HepG2 (cell line): ENCODE results near the gene RSRC2. TPM values are rescaled to one million over a fixed set of nuclear protein-coding genes. Genes with fewer than 3 reads are reported as not detected.

Experiments
- ATAC-seq: fragments of 200-7000 bp; cut with Tn5 transposase; 3 replicates; pipeline ENCODE4 v1.9.1; 2020; ENCODE audit warnings: mild to moderate bottlenecking, moderate library complexity
- BruUV-seq: library from RNA; stranded (reverse); fragments of 400-500 nt; replicated peaks from 2 replicates; lab custom pipeline; 2021; lab: Mats Ljungman, UMichigan
- CTCF ChIA-PET: fragments of 300-600 bp; formaldehyde crosslinking; extraction: SDS; loops from one replicate; lab custom pipeline; 2021; ENCODE audit warnings: low total read pairs, inconsistent platforms, low intra/inter-chr PET ratio; lab: Yijun Ruan, JAX
- POLR2A ChIA-PET: fragments of 350-600 bp; sonication (Branson Sonifier 250); formaldehyde crosslinking; loops from one replicate; lab custom pipeline; 2020; ENCODE audit warnings: antibody characterized with exemption, inconsistent platforms; lab: Yijun Ruan, JAX
- DNase-seq: peaks from one replicate; pipeline ENCODE4 v3.0.0-alpha.2; 2015; ENCODE audit warnings: low spot score
- FAIRE-seq: peaks from 3 replicates; lab custom pipeline; 2011; peaks lifted over from hg19 to GRCh38; lab: Jason Lieb, UNC
- H2AFZ ChIP-seq: one replicate; pipeline ENCODE4 v1.6.1; 2011; ENCODE audit warnings: low read length, inconsistent platforms
- H3K27ac ChIP-seq: fragments of 300-600 bp; 3 replicates; pipeline ENCODE4 v1.8.0; 2011; ENCODE audit warnings: mixed run types, mild to moderate bottlenecking, mixed read lengths, low read length, inconsistent platforms; ENCODE audit not compliant: insufficient read depth; ENCODE audit errors: extremely low read length
- H3K27me3 ChIP-seq, 2 experiments: fragments of 200-600 bp in 1 of 2; 2 replicates in 1 of 2; 3 replicates in 1 of 2; pipeline versions ENCODE4 v1.6.0 to v1.8.0; 2011; ENCODE audit warnings: low read length in 2 of 2, mild to moderate bottlenecking in 2 of 2, moderate library complexity in 2 of 2, inconsistent platforms in 1 of 2; ENCODE audit not compliant: insufficient read depth in 2 of 2, control insufficient read depth in 1 of 2
- H3K36me3 ChIP-seq, 2 experiments: fragments of 200-600 bp in 1 of 2; replicated peaks in 1 of 2; 2 replicates in 1 of 2; 3 replicates in 1 of 2; pipeline versions ENCODE4 v1.5.1 to v1.8.0; 2011; ENCODE audit warnings: low read length in 2 of 2, inconsistent platforms in 1 of 2; ENCODE audit not compliant: insufficient read depth in 2 of 2, control insufficient read depth in 1 of 2
- H3K4me1 ChIP-seq: 2 replicates; pipeline ENCODE4 v1.5.1; 2012; ENCODE audit warnings: low read length, inconsistent platforms; ENCODE audit not compliant: insufficient read depth
- H3K4me2 ChIP-seq: 2 replicates; pipeline ENCODE4 v1.6.0; 2011; ENCODE audit warnings: low read depth, low read length, inconsistent platforms
- H3K4me3 ChIP-seq, 3 experiments: fragments of 200-600 bp in 1 of 3; sonication (generic), shearing (Covaris generic) in 1 of 3; replicated peaks in 1 of 3; 2 replicates each; pipeline ENCODE4 v1.5.1; 2011 to 2016; ENCODE audit warnings: low read length in 3 of 3, inconsistent platforms in 2 of 3, low read depth in 2 of 3, mild to moderate bottlenecking in 2 of 3, control low read depth in 1 of 3, mixed read lengths in 1 of 3; ENCODE audit not compliant: insufficient read depth in 1 of 3
- H3K79me2 ChIP-seq: one replicate; pipeline ENCODE4 v1.6.1; 2011; ENCODE audit warnings: low read length, inconsistent platforms; ENCODE audit not compliant: insufficient read depth
- H3K9ac ChIP-seq: 2 replicates; pipeline ENCODE4 v1.6.0; 2011; ENCODE audit warnings: mild to moderate bottlenecking, low read depth, low read length, inconsistent platforms; ENCODE audit not compliant: insufficient read depth
- H3K9me3 ChIP-seq: 2 replicates; pipeline ENCODE4 v1.5.1; 2012; ENCODE audit warnings: mild to moderate bottlenecking, low read length
- H4K20me1 ChIP-seq: 2 replicates; pipeline ENCODE4 v1.6.0; 2011; ENCODE audit warnings: inconsistent platforms, mild to moderate bottlenecking, low read length, moderate library complexity; ENCODE audit not compliant: insufficient read depth
- ATF1 ChIP-seq: IDR thresholded peaks from 2 replicates; pipeline ENCODE4 v1.6.1; 2016; ENCODE audit warnings: mild to moderate bottlenecking, control low read depth
- FOXP1 ChIP-seq, 2 experiments: fragments of 450-650 bp in 1 of 2; IDR thresholded peaks; 2 replicates each; pipeline ENCODE4 v1.6.1; 2017 to 2018; ENCODE audit warnings: antibody characterized with exemption in 1 of 2
- GABPA ChIP-seq, 2 experiments: IDR thresholded peaks; 2 replicates each; pipeline ENCODE4 v1.6.1; 2011 to 2016; ENCODE audit warnings: low read depth in 2 of 2, low read length in 1 of 2, missing biosample characterization in 1 of 2, missing genetic modification characterization in 1 of 2
- HNRNPH1 ChIP-seq: fragments of 200-400 bp; formaldehyde crosslinking; optimal IDR thresholded peaks from 2 replicates; pipeline ENCODE3; 2017; ENCODE audit warnings: mild to moderate bottlenecking, low read depth, low read length
- KAT8 ChIP-seq: IDR thresholded peaks from 2 replicates; pipeline ENCODE4 v1.6.1; 2016; ENCODE audit warnings: missing genetic modification reagents, missing compliant biosample characterization
- MEIS1 ChIP-seq: sonication (generic); formaldehyde crosslinking; IDR thresholded peaks from 2 replicates; pipeline ENCODE4 v1.9.0; 2021; ENCODE audit warnings: mild to moderate bottlenecking, missing genetic modification reagents, moderate library complexity, borderline replicate concordance
- NFKB2 ChIP-seq: sonication (generic); formaldehyde crosslinking; IDR thresholded peaks from 2 replicates; pipeline ENCODE4 v1.4.0; 2020; ENCODE audit warnings: missing genetic modification reagents, borderline replicate concordance
- RBAK ChIP-seq: sonication (generic); formaldehyde crosslinking; IDR thresholded peaks from 2 replicates; pipeline ENCODE4 v1.5.1; 2020; ENCODE audit warnings: mild to moderate bottlenecking, missing genetic modification reagents
- REL ChIP-seq: sonication (generic); formaldehyde crosslinking; conservative IDR thresholded peaks from 2 replicates; pipeline ENCODE4 v1.8.0; 2022; ENCODE audit warnings: mild to moderate bottlenecking, missing genetic modification reagents, moderate library complexity
- ZBTB7A ChIP-seq: sonication (generic); formaldehyde crosslinking; IDR thresholded peaks from 2 replicates; pipeline ENCODE4 v1.8.0; 2022; ENCODE audit warnings: mild to moderate bottlenecking, missing genetic modification reagents
- ZNF572 ChIP-seq: sonication (generic); formaldehyde crosslinking; IDR thresholded peaks from 2 replicates; pipeline ENCODE4 v1.5.1; 2020; ENCODE audit warnings: mild to moderate bottlenecking, missing genetic modification reagents
- ZNF616 ChIP-seq: sonication (generic); formaldehyde crosslinking; IDR thresholded peaks from 2 replicates; pipeline ENCODE4 v1.5.0; 2020; ENCODE audit warnings: low read depth, mild to moderate bottlenecking, missing genetic modification reagents
- ZNF652 ChIP-seq: IDR thresholded peaks from 2 replicates; pipeline ENCODE4 v1.6.1; 2016; ENCODE audit warnings: low read depth, borderline replicate concordance
- ZNF7 ChIP-seq: IDR thresholded peaks from 2 replicates; pipeline ENCODE4 v1.6.1; 2016; ENCODE audit warnings: missing biosample characterization, missing genetic modification reagents
- ZNF737 ChIP-seq: sonication (generic); formaldehyde crosslinking; IDR thresholded peaks from 2 replicates; pipeline ENCODE4 v1.5.0; 2020; ENCODE audit warnings: missing genetic modification reagents, mild to moderate bottlenecking, borderline replicate concordance
- WGBS: methylation state at CpG from one replicate; pipeline ENCODE4 v1.1.6; 2017; ENCODE audit warnings: low lambda C conversion rate; 5-methylcytosine and 5-hydroxymethylcytosine counted together
- in situ Hi-C: cut with HindIII; loops from 2 replicates; pipeline ENCODE4 v1.10.0; 2017; ENCODE audit warnings: low pct_unique_long_range_greater_than_20kb; ENCODE audit not compliant: extremely low pct_ligation_motif_present
- intact Hi-C: fragments of 100-400 bp; cut with micrococcal nuclease; formaldehyde crosslinking; loops from one replicate; pipeline ENCODE4 v1.10.0; 2022; ENCODE audit not compliant: unreplicated experiment
- polyA plus RNA-seq, 8 experiments: library from polyadenylated mRNA; depleted of rRNA in 3 of 8; stranded (reverse) in 7 of 8; unstranded in 1 of 8; fragments of >200 nt; fragmentation: Illumina TruSeq in 4 of 8; extraction: Trizol in 4 of 8; gene quantifications; 2 replicates each; pipeline versions ENCODE4 v1.2.1 to v1.2.3, GENCODE V29; 2011 to 2016; ENCODE audit warnings: low read depth in 4 of 8, missing spikeins in 1 of 8, mixed read lengths in 1 of 8; ENCODE audit not compliant: insufficient read depth in 1 of 8
- total RNA-seq, 5 experiments: library from RNA; depleted of rRNA; stranded (reverse); fragments of >200 nt; fragmentation: Illumina TruSeq; extraction: Trizol; gene quantifications; 2 replicates each; pipeline ENCODE4 v1.2.3, GENCODE V29; 2016; ENCODE audit warnings: low read depth in 1 of 5

Gene RSRC2
- total and polyA plus RNA-seq, 2 of the 13 experiments (the other 11 are each of a cell fraction or from before 2014, with no cell fraction given): 31.4 to 77.8 TPM

- no peak for TF ChIP-seq ZNF737
- no peak for TF ChIP-seq ATF1 (CRISPR knock-in tag)
Observed at GRCh38 chr12:122560138-122560537, 33.4 kb upstream of the RSRC2 start (continued).

DNA sequence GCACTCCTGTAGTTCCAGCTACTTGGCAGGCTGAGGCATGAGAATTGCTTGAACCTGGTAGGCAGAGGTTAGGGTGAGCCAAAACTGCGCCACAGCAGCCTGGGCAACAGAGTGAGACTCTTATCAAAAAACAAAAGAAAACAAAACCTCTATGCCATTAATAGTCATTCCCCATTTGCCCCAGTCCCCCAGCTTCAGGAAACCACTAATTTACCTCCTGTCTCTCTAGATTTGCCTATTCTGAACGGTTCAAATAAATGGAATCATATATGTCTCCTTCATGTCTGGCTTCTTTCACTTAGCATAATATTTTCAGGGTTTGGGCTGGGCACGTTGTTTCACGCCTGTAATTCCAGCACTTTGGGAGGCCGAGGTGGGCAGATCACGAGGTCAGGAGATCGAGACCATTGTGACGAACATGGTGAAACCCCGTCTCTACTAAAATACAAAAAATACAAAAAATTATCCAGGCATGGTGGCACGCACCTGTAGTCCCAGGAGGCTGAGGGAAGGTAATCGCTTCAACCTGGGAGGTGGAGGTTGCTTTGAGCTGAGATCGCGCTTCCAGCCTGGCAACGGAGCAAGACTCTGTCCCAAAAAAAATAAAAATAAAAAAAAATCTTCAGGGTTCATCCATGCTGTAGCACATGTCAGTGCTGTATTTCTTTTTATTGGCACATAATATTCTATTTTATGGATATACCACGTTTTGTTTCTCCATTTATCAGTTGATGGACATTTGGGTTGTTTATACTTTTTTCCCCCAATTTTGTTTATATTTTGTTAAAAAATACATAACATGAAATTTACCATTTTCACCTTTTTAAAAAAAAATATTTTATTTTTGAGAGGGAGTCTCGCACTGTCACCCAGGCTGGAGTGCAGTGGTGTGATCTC is 32.3 kb upstream of the RSRC2 start:
- H4K20me1 ChIP-seq: no peaks in the 10 kb centered on the region
- DNase-seq: no peak
- no TSS peak for BruUV-seq
- peaks cover 4 to 35% of the 10 kb centered on the region in 2 experiments for H3K36me3 ChIP-seq
- no peak overlapping the region for H3K9ac ChIP-seq
- no peak overlapping the region for H2AFZ ChIP-seq
- no peak overlapping the region for H3K27ac ChIP-seq
- 94% methylated on average over 16 of the region's 16 CpGs for WGBS
- ChIA-PET CTCF (no interaction called here), POLR2A (no interaction called here)
- no peaks in the 10 kb centered on the region for H3K79me2 ChIP-seq
- TF ChIP-seq HNRNPH1: no peak
- intact Hi-C loops (no loop called here), in situ Hi-C loops (no loop called here)
- no peak overlapping the region for H3K4me2 ChIP-seq
- H3K9me3 ChIP-seq: no peaks in the 10 kb centered on the region
- FAIRE-seq: no peak
- H3K4me1 ChIP-seq: no peaks in the 10 kb centered on the region
- no peaks in the 10 kb centered on the region; a peak in 1 of 5 replicates for H3K27me3 ChIP-seq
- no peak for ATAC-seq
- H3K4me3 ChIP-seq: no peak overlapping the region

DNA sequence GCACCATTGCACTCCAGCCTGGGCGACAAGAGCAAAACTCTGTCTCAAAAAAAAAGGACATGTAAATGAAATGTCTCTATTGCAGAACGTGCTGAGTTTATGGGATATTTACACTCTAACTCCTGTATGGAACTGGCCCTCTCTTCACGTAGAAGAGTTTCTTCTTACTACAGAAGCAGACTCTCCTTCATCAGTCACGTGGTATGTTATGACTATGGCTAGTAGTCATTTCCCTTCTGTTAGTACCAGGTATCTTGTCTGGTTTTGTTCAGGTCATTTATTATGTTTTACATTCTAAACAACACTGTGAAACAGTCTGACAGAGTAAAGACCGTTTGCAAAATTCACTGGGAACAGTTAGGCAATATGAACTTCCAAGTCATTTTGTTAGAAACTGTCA is 20.6 kb upstream of the RSRC2 start:
- CTCF ChIA-PET: no interaction called here

More for the DNA sequence above, 20.6 kb upstream of the RSRC2 start:
- Histone ChIP-seq H4K20me1 (no peaks in the 10 kb centered on the region), H3K4me2 (no peak overlapping the region), H3K9ac (no peak overlapping the region), H3K79me2 (no peaks in the 10 kb centered on the region), H3K27me3 (no peaks in the 10 kb centered on the region), H3K4me3 (no peak overlapping the region), H3K9me3 (no peaks in the 10 kb centered on the region), H3K4me1 (no peaks in the 10 kb centered on the region), H3K36me3 (peaks cover 10 to 49% of the 10 kb centered on the region in 2 experiments), H3K27ac (no peak overlapping the region), H2AFZ (no peak overlapping the region)
- in situ Hi-C loops: no loop called here
- POLR2A ChIA-PET: no interaction called here
- no TSS peak for BruUV-seq
- ATAC-seq (no peak), FAIRE-seq (no peak), DNase-seq (no peak)
- intact Hi-C loops: no loop called here
- TF ChIP-seq ZNF7 (CRISPR knock-in tag) (no peak), ZNF616 (CRISPR knock-in tag) (no peak), NFKB2 (CRISPR knock-in tag) (no peak), RBAK (CRISPR knock-in tag) (no peak), GABPA (IDR thresholded peaks at IDR 0.05; ENCODE audit: low read depth, low read length) (no peak), GABPA (CRISPR knock-in tag; IDR thresholded peaks at IDR 0.05; ENCODE audit: low read depth) (no peak), MEIS1 (CRISPR knock-in tag) (no peak), ZNF572 (CRISPR knock-in tag) (no peak), FOXP1 (IDR thresholded peaks at IDR 0.05) (no peak), FOXP1 (CRISPR knock-in tag; IDR thresholded peaks at IDR 0.05) (no peak), ZNF652 (no peak), ZBTB7A (CRISPR knock-in tag) (no peak), REL (CRISPR knock-in tag) (no peak), KAT8 (CRISPR knock-in tag) (no peak)
- WGBS: 93% methylated on average over 5 of the region's 5 CpGs
